Stimulated activated CD8-positive, alpha-beta memory T cell treated with anti-CD3 and anti-CD28 coated beads, Interleukin-4, amount 100 ng/mL, for 48 hours (primary cell): ENCODE measurements around the gene AKT1.

Source experiments
- DNase-seq: peaks from one replicate; pipeline ENCODE4 v3.0.0-alpha.2; 2020

The AKT1 gene

GRCh38 chr14:104784846-104785707, 10.5 kb downstream of the AKT1 start:
- DNase-seq: no peak

GRCh38 chr14:104784218-104784568, 11.4 kb downstream of the AKT1 start:
- no peak for DNase-seq

GRCh38 chr14:104783484-104784217, 11.9 kb downstream of the AKT1 start:
- no peak for DNase-seq

GRCh38 chr14:104782808-104783139, 12.8 kb downstream of the AKT1 start:
- DNase-seq: no peak

- no peak for DNase-seq
Measured at GRCh38 chr14:104782086-104782807, 13.3 kb downstream of the AKT1 start.

GRCh38 chr14:104781271-104782077, 14.1 kb downstream of the AKT1 start:
- DNase-seq: no peak

GRCh38 chr14:104780513-104781030, 15.0 kb downstream of the AKT1 start:
- DNase-seq: no peak

- DNase-seq: no peak
Measured at GRCh38 chr14:104779776-104780512, 15.6 kb downstream of the AKT1 start.

- DNase-seq: no peak
Measured at GRCh38 chr14:104778694-104779331, 16.7 kb downstream of the AKT1 start.

- no peak for DNase-seq
Measured at GRCh38 chr14:104777808-104778249, 17.7 kb downstream of the AKT1 start.

- no peak for DNase-seq
Measured at GRCh38 chr14:104776961-104777807, 18.4 kb downstream of the AKT1 start.

- no peak for DNase-seq
Measured at GRCh38 chr14:104776481-104776880, 19.1 kb downstream of the AKT1 start.

GRCh38 chr14:104775073-104775489, 20.5 kb downstream of the AKT1 start:
- no peak for DNase-seq

- DNase-seq: no peak
Measured at GRCh38 chr14:104774453-104775072, 21.0 kb downstream of the AKT1 start.

- no peak for DNase-seq
Measured at GRCh38 chr14:104773505-104774452, 21.8 kb downstream of the AKT1 start.

GRCh38 chr14:104772707-104773504, 22.6 kb downstream of the AKT1 start:
- no peak for DNase-seq

- DNase-seq: no peak
Measured at GRCh38 chr14:104771918-104772706, 23.4 kb downstream of the AKT1 start.
